SHP77 (cell line): ENCODE data around the gene HCAR1.
"Not testable (repeated sequence)": the region's sequence is repeated elsewhere in the genome, so short reads cannot be mapped to it uniquely, and the experiment has no call there.

Experiments
- DNase-seq, 2 experiments: peaks; one replicate each; lab custom pipeline; 2025; lab: John Stamatoyannopoulos, UW

Gene HCAR1

GRCh38 chr12:122721057-122721545, 9.5 kb downstream of the HCAR1 start:
- no peak for DNase-seq

GRCh38 chr12:122716658-122717057, 14.0 kb downstream of the HCAR1 start, which contains the start of gene HCAR3:
HCAR3 (minus strand) TSS chr12:122716811; CDS start chr12:122716737, 74 bp downstream.
- DNase-seq, result not testable (repeated sequence)

- not testable (repeated sequence) for DNase-seq
These were observed 15.4 kb downstream of the HCAR1 start for GRCh38 chr12:122715211-122715610.

- not testable (repeated sequence) for DNase-seq
These were observed 17.0 kb downstream of the HCAR1 start for GRCh38 chr12:122713491-122714188.

- not testable (repeated sequence) for DNase-seq
These were observed 19.4 kb downstream of the HCAR1 start for GRCh38 chr12:122711266-122711665.

- DNase-seq, result not testable (repeated sequence)
These were observed 20.3 kb downstream of the HCAR1 start for GRCh38 chr12:122710341-122710740.

GRCh38 chr12:122709287-122709686, 21.4 kb downstream of the HCAR1 start:
- DNase-seq, result not testable (repeated sequence)

- DNase-seq, result not testable (repeated sequence)
These were observed 26.8 kb downstream of the HCAR1 start for GRCh38 chr12:122703841-122704240.

- DNase-seq, result not testable (repeated sequence)
These were observed 27.6 kb downstream of the HCAR1 start, which contains the start of gene HCAR2 for GRCh38 chr12:122702890-122703611. HCAR2 (minus strand) TSS chr12:122703357; CDS start chr12:122703283, 74 bp downstream.

GRCh38 chr12:122701481-122701880, 29.2 kb downstream of the HCAR1 start:
- not testable (repeated sequence) for DNase-seq

GRCh38 chr12:122700038-122700710, 30.5 kb downstream of the HCAR1 start:
- DNase-seq, result not testable (repeated sequence)

- DNase-seq, result not testable (repeated sequence)
These were observed 33.7 kb downstream of the HCAR1 start for GRCh38 chr12:122696922-122697321.

- DNase-seq, result peak in 1 of 2 experiments; percentile 4
These were observed 39.1 kb downstream of the HCAR1 start for GRCh38 chr12:122691566-122691965.

- peak in 1 of 2 experiments; percentile 1 for DNase-seq
These were observed 42.4 kb downstream of the HCAR1 start for GRCh38 chr12:122688291-122688690.

GRCh38 chr12:122687086-122687485, 43.6 kb downstream of the HCAR1 start:
- peak; percentile 18 to 46 for DNase-seq

- no peak for DNase-seq
These were observed 44.1 kb downstream of the HCAR1 start for GRCh38 chr12:122686538-122686937.

- DNase-seq, result no peak
These were observed 46.3 kb downstream of the HCAR1 start for GRCh38 chr12:122684297-122684813.

- DNase-seq, result no peak
These were observed 48.8 kb downstream of the HCAR1 start for GRCh38 chr12:122681814-122682213.

GRCh38 chr12:122680989-122681388, 49.7 kb downstream of the HCAR1 start:
- not testable (repeated sequence) for DNase-seq

GRCh38 chr12:122676781-122677180, 53.9 kb downstream of the HCAR1 start:
- not testable (repeated sequence) for DNase-seq
